HTERT RPE-1 (cell line): Measurements from ENCODE around the gene PHTF2.

Experiments used
- in situ Hi-C: fragments of 300-500 bp; cut with MboI; formaldehyde crosslinking; loops from 4 replicates; pipeline ENCODE4 v1.14.3; 2020; ENCODE audit warnings: low sequenced_read_pairs

Gene PHTF2

DNA sequence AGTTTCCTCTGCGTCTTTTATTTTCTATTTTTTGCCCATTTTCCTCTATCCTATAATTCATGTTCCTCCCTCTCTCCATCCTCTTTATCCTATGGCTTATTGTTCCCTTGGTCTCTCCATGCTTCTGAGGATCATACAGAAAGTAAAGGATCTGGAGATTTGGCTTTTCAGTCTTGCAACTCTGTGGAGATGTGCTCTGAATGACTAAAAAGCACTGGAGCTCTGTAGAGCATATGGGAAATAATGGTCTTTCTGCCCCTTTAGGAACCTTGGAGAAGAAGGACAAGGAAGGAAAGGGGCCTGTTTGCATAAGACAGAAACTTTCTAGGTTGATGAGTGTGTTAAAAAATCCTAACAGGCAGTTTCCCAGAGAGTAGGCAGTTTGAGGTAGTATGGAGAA lies 120.1 kb downstream of the PHTF2 start:
- in situ Hi-C loops = no loop called here

DNA sequence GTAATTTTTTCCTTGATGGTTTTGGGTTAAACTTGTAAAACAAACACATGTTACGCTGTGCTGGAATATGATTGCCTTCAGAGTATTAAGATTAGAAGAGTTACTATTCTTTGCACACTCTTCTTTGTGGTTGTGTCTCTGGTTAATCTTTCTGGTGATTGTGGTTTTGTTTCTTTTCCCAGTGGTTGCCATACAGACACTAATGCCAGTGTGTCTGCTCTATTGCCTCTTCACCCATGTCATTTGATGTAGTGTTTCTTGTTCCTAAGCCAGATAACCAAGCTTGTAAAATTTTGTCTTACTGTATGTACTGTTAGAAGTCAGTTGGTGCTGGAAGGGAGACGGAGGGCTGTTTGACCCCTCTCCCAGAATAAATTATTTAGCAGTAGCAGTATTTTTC lies 124.8 kb downstream of the PHTF2 start:
- in situ Hi-C loops = no loop called here

DNA sequence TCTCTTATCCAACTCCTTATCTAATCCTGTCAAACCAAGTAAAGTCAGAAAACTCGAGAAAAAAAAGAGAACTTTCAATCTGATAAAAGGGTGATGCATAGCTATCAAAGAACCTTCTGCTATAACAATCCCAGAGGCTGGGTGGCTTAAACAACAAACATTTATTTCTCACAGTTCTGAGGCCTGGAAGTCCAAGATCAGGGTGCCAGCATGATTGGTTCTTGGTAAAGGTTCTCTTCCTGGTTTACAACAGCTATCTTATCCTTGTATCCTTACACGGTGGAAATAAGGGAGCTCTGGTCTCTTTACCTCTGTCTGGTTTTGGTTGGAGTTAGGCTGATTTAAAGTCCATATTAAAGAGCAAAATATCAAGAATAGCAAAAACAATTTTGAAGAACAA lies 131.9 kb downstream of the PHTF2 start:
- in situ Hi-C loops = no loop called here

DNA sequence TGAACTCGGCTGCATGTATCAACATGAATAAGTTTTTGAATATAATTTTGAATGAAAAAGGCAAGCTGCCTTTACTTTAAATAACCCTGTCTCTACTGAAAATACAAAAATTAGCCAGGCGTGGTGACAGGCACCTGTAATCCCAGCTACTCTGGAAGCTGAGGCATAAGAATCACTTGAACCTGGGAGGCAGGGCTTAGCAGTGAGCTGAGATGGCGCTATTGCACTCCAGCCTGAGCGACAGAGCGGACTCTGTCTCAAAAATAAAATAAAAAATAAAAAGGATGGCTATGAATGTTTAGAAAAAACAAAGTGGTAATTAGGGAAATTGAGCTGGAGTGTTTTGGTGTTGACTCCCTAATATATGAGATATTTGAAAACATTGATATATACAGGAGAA lies 133.3 kb downstream of the PHTF2 start:
- in situ Hi-C loops = no loop called here

DNA sequence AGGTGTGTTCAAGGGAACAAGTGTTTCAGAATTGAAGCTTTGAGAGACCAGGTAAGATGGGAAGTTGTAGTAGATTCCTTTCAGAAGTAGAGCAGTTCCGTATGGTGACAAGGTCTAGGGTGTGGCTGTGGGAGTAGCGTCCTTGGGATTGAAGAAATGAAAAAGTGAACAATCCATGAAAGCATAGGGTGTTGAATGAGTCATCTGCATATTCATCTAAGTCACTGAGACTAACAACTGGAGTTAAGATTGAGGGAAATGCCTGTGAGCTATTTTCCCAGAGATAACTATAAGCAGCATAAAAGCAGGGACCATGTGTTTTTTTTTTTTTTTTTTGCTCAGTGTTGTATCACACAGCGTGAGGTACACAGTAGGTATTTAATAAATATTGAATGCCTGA lies 134.8 kb downstream of the PHTF2 start:
- in situ Hi-C loops = no loop called here

DNA sequence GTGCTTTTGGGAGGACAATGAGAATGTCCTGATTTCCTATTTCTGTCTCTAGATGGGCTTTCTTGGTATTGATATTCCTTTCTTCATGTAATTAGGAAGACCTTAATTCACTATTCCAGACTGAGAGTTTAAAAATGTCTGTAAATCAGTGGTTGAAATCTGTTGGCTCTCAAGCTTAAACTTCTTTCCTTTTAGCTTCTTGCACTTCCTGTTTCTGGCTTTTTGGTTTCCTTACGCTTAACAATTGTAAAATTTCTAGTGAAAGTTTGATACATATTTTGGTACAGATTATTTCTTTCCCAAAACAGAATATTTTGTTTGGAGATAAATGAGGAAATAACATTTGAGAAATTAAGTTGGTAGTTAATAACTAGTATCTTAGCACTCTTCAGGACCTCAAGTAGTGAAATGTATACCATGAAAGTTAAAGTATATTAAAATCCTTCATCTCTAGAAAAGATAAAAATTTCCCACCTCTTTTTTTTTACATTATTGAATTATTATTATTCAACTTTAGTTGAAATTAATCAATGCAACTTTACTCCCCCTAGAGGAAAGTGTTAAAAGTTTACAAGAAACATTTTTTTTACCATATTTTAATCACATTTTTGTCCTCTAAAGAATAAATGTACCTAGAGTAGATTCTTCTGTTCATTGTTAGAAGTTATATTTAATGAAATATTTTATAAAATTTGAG lies 137.2 kb downstream of the PHTF2 start:
- in situ Hi-C loops = no loop called here

DNA sequence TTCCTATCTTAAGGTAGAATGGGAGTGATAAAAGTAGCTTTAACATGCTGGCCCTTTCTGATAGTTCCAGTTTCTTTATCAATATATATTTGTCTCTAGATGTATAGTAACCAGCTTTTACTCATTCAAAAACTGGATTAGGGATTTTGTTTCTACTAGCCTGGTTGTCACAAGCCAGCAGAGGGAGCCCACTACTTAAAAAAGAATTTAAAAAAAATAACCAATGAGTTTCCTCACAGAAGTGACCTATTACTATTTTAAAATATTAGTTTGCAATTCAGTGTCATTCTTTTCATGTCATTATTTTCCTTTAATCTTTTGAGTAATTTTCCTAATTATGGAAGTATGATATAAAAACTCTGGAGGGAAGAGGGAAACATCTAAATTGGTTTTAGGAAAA lies 142.1 kb downstream of the PHTF2 start:
- in situ Hi-C loops = no loop called here

DNA sequence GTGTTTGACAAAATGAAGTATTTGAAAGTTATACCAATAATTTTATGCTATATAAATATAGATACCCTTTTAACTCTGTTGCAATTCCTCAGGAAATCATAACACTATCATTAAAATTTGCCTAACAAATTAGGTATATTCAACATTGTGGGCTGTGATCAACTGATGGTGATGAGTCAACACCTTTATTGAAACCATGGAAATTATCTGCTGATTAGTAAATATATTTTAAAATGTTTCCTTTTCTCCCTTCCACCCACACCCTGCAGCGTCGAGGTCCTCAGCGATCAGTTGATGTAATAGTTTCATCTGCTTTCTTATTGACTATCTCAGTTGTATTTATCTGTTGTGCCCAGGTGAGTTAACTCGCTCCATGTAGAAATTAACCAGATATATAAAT lies 143.9 kb downstream of the PHTF2 start:
- in situ Hi-C loops = no loop called here

DNA sequence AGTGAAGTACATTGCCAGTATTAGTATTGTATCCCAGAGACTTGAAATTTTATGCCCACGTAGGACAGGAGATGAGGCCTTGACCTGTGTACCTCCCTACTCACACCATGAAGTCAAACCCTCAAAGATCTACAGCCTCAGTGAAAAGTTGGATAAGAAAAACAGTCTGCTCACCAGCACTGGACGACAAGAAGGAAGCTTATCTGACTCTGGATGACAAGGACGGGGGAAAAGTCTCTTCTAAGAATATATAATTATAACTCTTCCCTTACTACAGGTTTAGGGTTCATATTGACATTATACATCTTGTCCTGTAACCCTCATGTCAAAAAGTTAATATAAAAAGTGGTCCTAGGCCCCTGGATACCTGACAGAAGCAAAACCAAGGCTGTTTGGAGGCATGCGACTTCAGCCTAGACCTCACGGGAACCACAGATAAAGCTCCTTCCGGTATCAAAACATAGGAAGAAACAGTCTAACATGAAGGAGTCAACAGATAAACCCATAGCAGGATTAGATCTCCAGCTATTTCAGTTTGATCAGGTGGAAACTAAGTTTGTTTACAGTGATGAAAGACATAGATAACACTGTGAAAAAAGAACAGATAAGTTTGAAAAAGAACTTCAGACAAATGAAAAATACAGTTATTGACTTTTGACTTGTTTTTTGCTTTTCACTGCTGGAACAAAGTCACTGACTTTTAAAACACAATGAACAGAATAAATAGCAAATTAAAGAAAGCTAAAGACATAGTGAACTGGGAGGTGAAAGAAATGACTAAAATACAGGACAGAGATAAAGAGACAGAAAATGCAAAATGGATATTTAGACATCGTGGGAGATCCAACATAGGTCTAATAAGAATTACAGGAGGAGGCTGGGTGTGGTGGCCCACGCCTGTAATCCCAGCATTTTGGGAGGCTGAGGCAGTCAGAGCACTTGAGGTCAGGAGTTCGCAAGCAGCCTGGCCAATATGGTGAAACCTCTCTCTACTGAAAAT lies 145.9 kb downstream of the PHTF2 start:
- in situ Hi-C loops = no loop called here

DNA sequence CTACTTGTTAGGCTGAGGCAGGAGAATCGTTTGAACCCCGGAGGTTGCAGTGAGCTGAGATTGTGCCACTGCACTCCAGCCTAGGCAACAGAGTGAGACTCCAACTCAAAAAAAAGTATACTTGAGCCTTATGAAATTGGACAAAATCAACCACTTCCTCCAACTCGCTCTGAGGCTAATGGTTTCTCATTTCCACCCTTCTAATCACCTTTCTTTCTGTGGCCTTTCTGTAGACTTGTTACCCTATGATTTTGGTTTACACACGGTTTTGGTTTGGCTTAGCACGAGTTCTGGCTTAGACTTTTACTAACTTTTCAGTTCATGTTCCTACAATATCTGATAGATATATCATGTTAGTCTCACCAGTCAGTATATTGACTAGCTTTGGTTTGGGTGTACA lies 152.0 kb downstream of the PHTF2 start:
- in situ Hi-C loops = no loop called here

DNA sequence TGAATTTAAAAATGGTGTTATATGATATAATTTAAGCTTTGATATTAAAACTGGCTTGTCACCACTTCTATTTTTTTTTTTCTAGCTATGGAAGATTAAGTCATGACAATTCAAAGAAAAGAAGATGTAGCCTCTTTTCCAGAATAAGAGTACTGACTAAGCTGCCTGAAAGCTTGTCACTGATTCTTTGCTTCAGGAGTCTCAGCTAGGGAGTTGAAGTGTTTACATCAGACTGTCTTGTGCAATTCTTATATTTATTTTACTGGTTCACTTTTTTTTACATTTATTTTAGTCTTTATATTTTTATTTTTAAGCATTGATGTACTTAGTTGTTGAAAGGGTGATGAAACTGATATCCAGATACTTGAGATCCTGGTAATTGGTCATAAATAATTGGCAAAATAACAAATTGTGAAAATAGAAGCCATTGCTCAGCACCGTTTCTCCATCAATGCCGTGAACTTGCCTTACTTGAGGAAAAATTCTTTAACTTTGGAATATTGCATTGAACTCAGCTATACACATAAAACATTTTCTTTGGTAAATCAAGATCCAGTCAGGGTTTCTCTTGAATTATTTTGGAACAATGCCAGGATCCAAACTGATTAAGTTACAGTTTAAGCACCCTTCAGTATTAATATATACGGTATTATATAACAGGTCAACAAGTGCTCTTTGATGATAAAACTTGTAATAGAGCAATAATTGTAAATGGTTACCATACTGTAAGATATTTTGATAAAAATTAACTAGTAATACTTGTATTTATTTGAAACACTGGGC lies 156.4 kb downstream of the PHTF2 start:
- in situ Hi-C loops = no loop called here

DNA sequence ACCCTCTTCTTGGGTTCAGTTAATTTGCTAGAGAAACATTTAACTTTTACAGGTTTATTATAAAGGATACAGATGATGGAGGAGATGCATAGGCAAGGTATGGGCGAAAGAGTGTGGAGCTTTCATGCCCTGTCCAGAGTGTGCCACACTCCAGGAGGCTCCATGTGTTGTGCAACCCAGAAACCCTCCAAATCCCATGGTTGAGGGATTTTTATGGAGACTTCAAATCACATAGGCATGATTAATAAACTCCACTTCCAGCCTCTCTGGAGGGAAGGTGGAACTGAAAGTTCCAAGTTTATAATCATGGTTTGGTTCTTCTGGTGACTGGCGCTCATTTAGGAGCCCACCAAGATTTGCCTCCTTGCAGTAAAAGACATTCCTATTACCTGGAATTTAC lies 159.9 kb downstream of the PHTF2 start:
- in situ Hi-C loops = no loop called here

DNA sequence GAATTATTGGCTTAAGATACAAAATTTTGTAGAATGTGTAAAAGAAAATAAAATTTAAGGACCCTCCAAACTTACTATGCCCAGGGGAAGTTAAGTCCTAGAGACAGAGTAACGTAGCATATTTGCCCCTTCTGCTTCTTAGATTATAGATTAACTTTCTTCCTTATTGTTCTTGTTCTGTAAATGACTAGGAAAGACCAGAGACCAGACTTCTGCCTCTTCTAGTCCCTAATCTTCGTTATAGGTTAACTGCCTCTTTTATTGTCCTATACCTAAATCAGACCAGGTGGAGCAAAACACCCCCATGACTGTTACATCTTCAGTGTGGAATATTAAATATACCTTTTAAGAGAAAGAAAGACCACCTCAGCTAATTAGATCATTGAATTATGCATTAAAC lies 160.5 kb downstream of the PHTF2 start:
- in situ Hi-C loops = no loop called here

DNA sequence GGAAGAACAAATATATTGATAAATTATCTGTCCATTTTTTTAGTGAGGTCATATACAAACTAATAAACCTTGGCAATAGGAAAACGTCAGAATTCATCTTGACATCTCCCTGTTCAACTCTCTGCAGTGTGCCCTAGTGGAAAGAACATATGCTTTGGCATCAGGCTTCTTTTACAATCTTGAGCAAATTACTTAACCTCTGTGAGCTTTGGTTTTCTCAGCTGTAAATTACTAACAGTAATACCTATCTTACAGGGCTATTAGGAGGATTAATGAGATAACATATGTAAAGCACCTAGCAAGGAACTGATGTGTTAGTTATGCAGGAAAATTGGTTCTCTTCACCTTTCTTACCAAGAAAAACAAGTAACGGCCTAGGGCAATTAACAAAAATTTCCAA lies 161.8 kb downstream of the PHTF2 start:
- in situ Hi-C loops = no loop called here

DNA sequence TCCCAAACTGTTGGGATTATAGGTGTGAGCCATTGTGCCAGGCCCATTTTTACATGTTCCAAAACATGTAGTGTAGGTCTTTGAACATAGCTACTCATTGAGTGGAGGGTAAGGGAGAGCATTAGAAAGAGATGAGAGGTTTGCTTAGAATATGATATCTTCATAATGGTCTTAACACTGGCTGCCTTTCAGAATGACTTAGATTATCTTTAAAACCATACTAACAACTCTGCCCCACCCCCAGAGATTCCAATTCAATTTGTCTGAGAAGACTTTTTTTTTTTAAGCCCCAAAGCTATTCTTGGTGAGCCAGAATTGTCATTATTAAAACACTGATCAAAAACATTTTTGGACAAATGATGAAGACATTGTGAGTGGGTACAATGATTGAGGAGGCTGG lies 168.9 kb downstream of the PHTF2 start:
- in situ Hi-C loops = no loop called here

DNA sequence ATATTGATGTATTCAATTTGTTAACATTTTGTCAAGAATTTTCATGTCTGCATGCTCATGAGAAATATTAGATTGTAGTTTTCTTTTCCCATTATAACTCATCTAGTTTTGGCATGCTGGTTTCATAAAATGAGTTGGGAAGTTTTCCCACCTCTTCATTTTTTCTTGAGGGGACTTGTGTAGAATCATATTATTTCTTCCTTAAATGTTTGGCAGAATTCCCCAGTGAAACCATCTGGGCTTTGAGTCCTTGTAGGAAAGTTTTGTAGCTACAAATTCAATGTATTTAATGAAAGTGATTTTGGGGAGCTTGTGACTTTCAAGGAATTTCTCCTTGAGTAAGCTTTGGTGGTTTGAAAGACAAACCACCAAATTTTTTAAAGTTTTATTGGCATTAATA lies 173.2 kb downstream of the PHTF2 start:
- in situ Hi-C loops = no loop called here

DNA sequence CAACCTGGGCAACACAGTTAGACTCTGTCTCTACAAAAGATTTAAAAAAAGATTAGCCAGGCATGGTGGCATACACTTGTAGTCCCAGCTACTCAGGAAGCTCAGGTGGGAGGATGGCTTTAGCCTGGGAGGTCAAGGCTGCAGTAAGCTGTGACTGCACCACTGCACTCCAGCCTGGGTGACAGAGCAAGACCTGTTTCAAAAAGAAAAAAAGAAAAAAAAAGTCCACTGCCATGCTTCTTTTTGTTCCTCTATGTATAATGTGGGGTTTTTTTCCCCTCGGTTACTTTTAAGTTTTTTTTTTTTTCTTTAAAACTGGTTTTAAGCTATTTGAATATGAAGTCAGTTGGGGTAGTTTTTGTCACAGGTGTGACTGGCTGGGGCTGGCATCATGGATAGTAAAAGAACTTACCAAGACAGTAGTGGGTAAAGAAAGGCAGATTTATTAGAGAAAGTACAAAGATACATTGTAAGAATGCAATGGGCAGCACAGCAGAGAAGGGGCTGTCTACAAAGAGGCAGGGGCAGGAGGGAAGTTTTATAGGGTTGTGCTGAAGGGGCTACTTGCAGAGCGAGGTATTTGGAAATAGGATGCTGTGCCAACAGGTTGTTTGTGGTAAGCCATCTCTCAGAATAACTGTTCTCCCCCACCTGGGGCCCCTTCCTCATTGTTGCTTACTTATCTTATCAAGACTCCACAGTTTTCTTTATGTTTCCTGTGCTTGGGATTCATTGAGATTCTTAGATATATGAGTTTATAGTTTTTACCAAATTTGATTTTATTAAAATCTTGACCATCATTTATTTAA lies 177.3 kb downstream of the PHTF2 start:
- in situ Hi-C loops = no loop called here

DNA sequence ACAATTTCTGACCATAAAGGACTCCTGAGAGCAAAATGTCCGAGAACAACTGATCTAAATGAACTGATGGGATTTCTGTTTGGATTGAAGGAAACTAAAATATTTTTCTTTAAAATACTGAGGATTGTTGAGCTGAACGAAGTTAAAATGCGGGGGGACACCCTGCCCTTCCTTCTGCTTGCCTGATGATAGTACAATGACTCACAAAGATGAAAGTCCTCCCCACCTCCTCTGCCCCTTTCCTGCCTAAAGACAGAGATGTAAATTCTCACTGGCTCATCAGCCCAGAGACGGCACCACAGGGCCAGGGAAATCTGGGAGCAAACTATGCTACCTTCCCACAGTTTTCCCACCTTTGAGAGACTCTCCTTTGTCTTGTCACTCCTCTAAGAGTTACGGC lies 180.6 kb downstream of the PHTF2 start:
- in situ Hi-C loops = no loop called here

DNA sequence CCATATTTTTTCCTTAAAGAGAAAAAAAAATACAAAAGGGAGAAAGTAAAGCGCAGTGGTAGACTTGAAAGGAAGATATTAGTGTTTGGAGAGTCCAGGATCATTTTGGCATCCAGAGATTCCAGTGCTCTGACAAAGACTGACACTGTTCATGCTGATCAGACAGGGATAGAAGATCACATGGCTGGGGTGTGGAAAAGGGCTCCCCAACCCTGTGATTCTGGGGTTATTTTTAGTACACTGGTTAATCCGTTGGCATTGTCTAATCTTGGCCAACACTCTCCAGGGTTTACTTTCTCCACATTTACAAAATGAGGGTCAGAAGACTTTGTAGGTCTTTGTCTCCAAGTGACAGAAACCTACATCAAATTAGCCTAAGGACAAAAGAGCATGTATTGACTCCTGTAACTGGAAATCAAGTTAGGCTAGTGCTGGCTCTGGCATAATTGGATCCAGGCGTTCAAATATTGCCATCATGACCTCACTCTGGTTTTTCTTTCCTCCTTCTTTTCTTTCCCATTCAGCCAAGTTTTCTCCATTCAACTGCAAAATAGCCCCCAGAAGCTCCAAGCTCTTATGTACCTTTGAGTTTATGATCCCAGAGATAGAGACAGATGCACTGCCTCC lies 181.6 kb downstream of the PHTF2 start:
- in situ Hi-C loops = no loop called here

DNA sequence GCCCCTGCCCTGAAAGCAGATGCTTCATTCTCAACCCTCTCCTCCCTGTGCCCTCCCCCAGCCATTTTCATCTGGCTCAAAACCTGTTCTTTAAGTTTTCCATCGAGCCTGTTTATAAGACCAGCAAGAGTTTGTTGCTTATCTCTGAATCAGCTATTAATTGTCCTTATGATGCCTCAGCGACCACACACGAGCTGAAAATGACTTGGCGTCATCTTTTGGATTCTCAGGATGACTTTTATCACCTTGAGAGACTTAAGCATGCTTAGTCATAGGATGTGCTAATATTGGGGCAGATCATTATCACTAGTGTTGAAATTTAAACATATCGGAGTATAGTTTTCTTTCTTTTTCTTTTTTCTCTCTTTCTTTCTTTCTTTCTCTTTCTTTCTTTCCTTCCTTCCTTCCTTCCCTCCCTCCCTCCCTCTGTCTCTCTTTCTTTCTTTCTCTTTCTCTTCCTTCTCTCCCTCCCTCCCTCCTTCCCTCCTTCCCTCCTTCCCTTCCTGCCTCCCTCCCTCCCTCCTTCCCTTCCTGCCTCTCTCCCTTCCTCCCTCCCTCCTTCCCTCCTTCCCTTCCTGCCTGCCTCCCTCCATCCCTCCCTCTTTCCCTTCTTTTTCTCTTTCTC lies 184.5 kb downstream of the PHTF2 start:
- in situ Hi-C loops = no loop called here
